ENCODE data around the gene NRG2. TPM values are rescaled to one million over a fixed set of nuclear protein-coding genes. Genes with fewer than 3 reads are reported as not detected.
A peak's percentile ranks its signal among the peaks of the same experiment; 100 is the strongest.

The NRG2 gene
- total RNA-seq, 3 donors from 2014 or later, result 0.16 to 0.30 (median 0.23) TPM

DNA sequence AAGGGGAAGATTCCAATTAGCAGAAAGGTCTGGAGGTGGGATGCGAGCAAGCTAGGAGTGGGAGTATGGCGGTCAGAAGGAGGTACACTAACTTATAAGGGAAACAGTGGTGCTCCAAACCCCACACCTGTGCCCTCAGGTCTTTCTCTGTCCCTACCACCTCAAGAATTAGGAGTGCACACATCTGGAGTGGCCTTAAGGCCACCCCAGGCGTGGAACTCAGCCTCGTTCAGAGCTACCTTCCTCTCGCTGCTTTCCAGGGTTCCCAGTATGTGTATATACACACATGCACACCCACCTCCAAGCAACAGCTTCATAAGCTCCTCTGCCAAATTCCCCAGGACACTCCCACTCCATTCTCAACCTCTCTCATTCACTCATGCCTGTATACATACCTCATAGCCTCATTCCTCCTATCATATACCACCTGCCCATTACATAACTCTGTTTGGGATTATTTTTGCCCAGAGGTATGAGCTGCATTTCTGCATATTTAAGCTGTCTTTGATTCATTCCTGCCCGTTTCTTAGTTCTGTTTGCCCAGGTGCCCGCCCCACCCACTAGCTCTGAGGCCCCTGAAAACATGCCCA, 128.8 kb downstream of the NRG2 start:
- no peak for ATAC-seq
- Mint-ChIP-seq H3K4me1 (ENCODE audit: low read depth) (no peaks in the 10 kb centered on the region), H3K4me3 (no peak overlapping the region)

DNA sequence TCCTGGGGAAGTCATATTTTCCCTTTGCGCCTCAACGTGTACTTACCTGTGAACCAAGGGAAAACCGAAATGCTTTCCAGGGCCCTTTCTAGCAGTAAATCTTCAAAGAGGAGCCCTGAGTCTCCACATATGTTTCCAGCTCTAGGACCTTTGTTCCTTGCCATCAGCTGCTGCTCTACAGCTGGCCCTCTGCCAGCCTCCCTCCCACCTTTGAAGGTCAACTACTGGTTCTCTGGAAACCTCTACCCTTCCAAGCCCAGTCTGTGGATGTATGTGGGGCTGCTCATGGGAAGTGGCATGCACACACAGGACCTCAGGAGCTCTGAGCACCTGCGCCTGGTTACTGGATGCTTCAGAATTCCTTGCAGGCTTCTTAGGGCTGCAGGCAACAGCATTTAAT, 130.3 kb downstream of the NRG2 start:
- DNase-seq (no peak), ATAC-seq (no peak)
- Mint-ChIP-seq H3K4me1 (ENCODE audit: low read depth) (no peaks in the 10 kb centered on the region), H3K27me3 (ENCODE audit: low read depth) (peaks cover 22% of the 10 kb centered on the region), H3K4me3 (no peak overlapping the region), H3K9me3 (no peaks in the 10 kb centered on the region), H3K36me3 (ENCODE audit: insufficient read depth) (no peaks in the 10 kb centered on the region)

More for the DNA sequence above, 128.8 kb downstream of the NRG2 start:
- Mint-ChIP-seq H3K27me3 (ENCODE audit: low read depth) (peaks cover 22% of the 10 kb centered on the region), H3K9me3 (no peaks in the 10 kb centered on the region), H3K36me3 (ENCODE audit: insufficient read depth) (no peaks in the 10 kb centered on the region)
- DNase-seq, result no peak

- DNase-seq, result no peak
- Mint-ChIP-seq H3K27me3 (ENCODE audit: low read depth) (peaks cover 20% of the 10 kb centered on the region), H3K9me3 (no peaks in the 10 kb centered on the region), H3K4me3 (no peak overlapping the region), H3K4me1 (ENCODE audit: low read depth) (no peaks in the 10 kb centered on the region), H3K36me3 (ENCODE audit: insufficient read depth) (no peaks in the 10 kb centered on the region)
- no peak for ATAC-seq
These were observed 130.9 kb downstream of the NRG2 start for GRCh38 chr5:139912158-139912557.

- DNase-seq (no peak), ATAC-seq (no peak)
- H3K4me3 Mint-ChIP-seq, result no peak overlapping the region
- H3K9me3 Mint-ChIP-seq, result no peaks in the 10 kb centered on the region
- no peaks in the 10 kb centered on the region for H3K36me3 Mint-ChIP-seq (ENCODE audit: insufficient read depth)
- H3K4me1 Mint-ChIP-seq (ENCODE audit: low read depth), result no peaks in the 10 kb centered on the region
- peaks cover 15% of the 10 kb centered on the region for H3K27me3 Mint-ChIP-seq (ENCODE audit: low read depth)
These were observed 131.5 kb downstream of the NRG2 start for GRCh38 chr5:139911425-139912120.

- Mint-ChIP-seq H3K4me1 (ENCODE audit: low read depth) (no peaks in the 10 kb centered on the region), H3K36me3 (ENCODE audit: insufficient read depth) (no peaks in the 10 kb centered on the region), H3K27me3 (ENCODE audit: low read depth) (peaks cover 12% of the 10 kb centered on the region), H3K4me3 (no peak overlapping the region), H3K9me3 (no peaks in the 10 kb centered on the region)
- ATAC-seq, result no peak
- DNase-seq, result no peak
These were observed 132.2 kb downstream of the NRG2 start for GRCh38 chr5:139910901-139911300.

- Mint-ChIP-seq H3K9me3 (no peaks in the 10 kb centered on the region), H3K4me1 (ENCODE audit: low read depth) (no peaks in the 10 kb centered on the region), H3K4me3 (no peak overlapping the region), H3K27me3 (ENCODE audit: low read depth) (peaks cover 7% of the 10 kb centered on the region), H3K36me3 (ENCODE audit: insufficient read depth) (no peaks in the 10 kb centered on the region)
- ATAC-seq (no peak), DNase-seq (no peak)
These were observed 133.1 kb downstream of the NRG2 start for GRCh38 chr5:139910036-139910435.

DNA sequence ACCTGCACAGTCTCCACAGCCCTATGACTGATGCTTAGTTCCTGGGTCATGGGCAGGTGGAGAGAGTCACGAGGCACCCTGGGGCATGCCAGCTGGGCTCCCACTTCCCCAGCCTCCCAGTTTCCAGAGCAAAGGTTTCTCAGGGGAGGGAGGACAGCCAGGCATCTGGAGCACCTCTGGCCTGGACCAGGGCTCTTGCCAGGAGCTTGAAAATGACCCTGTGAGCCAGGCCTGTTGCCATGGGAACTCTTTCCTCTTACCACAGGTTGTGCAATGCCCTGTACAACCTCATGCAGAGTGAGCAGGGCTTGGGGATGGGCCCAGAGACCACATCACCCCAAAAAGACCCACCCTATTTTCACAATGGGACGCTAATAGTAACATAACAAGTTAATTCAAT, 134.3 kb downstream of the NRG2 start:
- Mint-ChIP-seq H3K36me3 (ENCODE audit: insufficient read depth) (no peaks in the 10 kb centered on the region), H3K4me1 (ENCODE audit: low read depth) (no peaks in the 10 kb centered on the region), H3K27me3 (ENCODE audit: low read depth) (peaks cover 4% of the 10 kb centered on the region), H3K9me3 (no peaks in the 10 kb centered on the region), H3K4me3 (no peak overlapping the region)
- no peak for DNase-seq
- ATAC-seq, result no peak

- peaks cover 2% of the 10 kb centered on the region for H3K4me1 Mint-ChIP-seq (ENCODE audit: low read depth)
- H3K27me3 Mint-ChIP-seq (ENCODE audit: low read depth), result peaks cover 16% of the 10 kb centered on the region
- no peak for ATAC-seq
- no peaks in the 10 kb centered on the region for H3K9me3 Mint-ChIP-seq
- no peak overlapping the region for H3K4me3 Mint-ChIP-seq
- DNase-seq, result no peak
- H3K36me3 Mint-ChIP-seq (ENCODE audit: insufficient read depth), result no peaks in the 10 kb centered on the region
These were observed 136.4 kb downstream of the NRG2 start for GRCh38 chr5:139906661-139907060.

GRCh38 chr5:139904816-139905661, 138.1 kb downstream of the NRG2 start:
- DNase-seq, result no peak
- peak in 1 of 2 donors; percentile 12 for ATAC-seq
- Mint-ChIP-seq H3K27me3 (ENCODE audit: low read depth) (peaks cover 25% of the 10 kb centered on the region), H3K36me3 (ENCODE audit: insufficient read depth) (no peaks in the 10 kb centered on the region), H3K9me3 (no peaks in the 10 kb centered on the region), H3K4me1 (ENCODE audit: low read depth) (peaks cover 2% of the 10 kb centered on the region), H3K4me3 (no peak overlapping the region)

DNA sequence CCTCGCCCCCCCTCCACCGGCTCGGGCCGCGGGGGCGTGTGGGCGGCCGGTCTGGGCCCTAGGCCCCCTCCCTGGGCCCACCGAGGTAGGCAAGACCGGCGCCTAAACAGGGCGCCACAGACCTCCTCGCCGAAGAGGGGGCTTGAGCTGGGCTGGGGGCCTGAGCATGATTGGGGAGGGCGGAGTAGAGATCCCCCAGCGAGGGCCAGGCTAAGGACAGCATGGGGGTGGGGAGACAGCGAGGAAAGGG, 138.6 kb downstream of the NRG2 start:
- no peaks in the 10 kb centered on the region for H3K36me3 Mint-ChIP-seq (ENCODE audit: insufficient read depth)
- DNase-seq (no peak), ATAC-seq (peak in 1 of 2 donors; percentile 8)
- no peaks in the 10 kb centered on the region for H3K9me3 Mint-ChIP-seq
- H3K4me3 Mint-ChIP-seq, result no peak overlapping the region
- peaks cover 27% of the 10 kb centered on the region for H3K27me3 Mint-ChIP-seq (ENCODE audit: low read depth)
- H3K4me1 Mint-ChIP-seq (ENCODE audit: low read depth), result peaks cover 2% of the 10 kb centered on the region

- H3K27me3 Mint-ChIP-seq (ENCODE audit: low read depth), result peaks cover 27% of the 10 kb centered on the region
- DNase-seq (no peak), ATAC-seq (peak; percentile 77 to 78)
- H3K9me3 Mint-ChIP-seq, result no peaks in the 10 kb centered on the region
- H3K4me1 Mint-ChIP-seq (ENCODE audit: low read depth), result peaks cover 2% of the 10 kb centered on the region
- H3K4me3 Mint-ChIP-seq, result peak overlapping the region; percentile 46
- no peaks in the 10 kb centered on the region for H3K36me3 Mint-ChIP-seq (ENCODE audit: insufficient read depth)
These were observed 139.1 kb downstream of the NRG2 start for GRCh38 chr5:139903795-139904565.

DNA sequence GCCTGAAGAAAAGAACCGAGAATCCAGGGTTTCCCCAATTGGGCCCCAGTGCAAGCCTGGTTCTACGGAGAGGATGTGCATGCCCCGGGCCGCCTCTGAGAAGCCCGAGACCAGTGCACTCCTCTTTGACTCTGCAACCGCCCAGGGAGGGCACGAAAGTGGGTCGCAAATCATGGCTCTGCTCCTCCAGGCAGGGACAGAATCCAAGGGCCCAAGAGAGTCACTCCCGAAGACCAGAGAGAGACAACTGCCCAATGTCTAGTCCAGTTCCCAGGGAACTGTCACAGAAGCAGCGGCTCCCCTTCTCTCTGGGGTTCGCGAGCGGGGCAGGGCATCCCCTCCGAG, 139.7 kb downstream of the NRG2 start:
- no peak for DNase-seq
- H3K4me3 Mint-ChIP-seq, result peak overlapping the region; percentile 46
- peaks cover 2% of the 10 kb centered on the region for H3K4me1 Mint-ChIP-seq (ENCODE audit: low read depth)
- peak in 1 of 2 donors; percentile 15 for ATAC-seq
- H3K27me3 Mint-ChIP-seq (ENCODE audit: low read depth), result peaks cover 27% of the 10 kb centered on the region
- H3K9me3 Mint-ChIP-seq, result no peaks in the 10 kb centered on the region
- H3K36me3 Mint-ChIP-seq (ENCODE audit: insufficient read depth), result no peaks in the 10 kb centered on the region

DNA sequence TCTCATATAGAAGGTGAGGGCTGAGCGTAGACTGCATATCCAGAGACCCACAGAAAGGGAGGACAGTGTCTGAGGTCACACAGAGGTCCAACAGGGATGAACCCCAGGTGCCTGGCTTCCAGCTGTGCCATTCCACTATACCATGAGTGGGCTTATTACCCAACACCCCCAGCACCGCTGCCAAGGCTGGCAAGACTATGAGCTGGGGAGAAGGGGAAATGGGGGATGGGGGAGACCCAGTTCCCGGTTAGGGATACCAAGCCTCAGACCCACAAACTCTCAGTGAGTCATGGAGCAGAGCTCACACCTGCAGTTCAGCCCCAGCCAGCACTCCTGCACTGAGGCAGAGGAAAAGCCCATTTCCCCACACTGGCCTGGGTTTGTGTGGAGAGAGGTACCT, 141.1 kb downstream of the NRG2 start:
- H3K27me3 Mint-ChIP-seq (ENCODE audit: low read depth), result peaks cover 27% of the 10 kb centered on the region
- peaks cover 2% of the 10 kb centered on the region for H3K4me1 Mint-ChIP-seq (ENCODE audit: low read depth)
- H3K4me3 Mint-ChIP-seq, result no peak overlapping the region
- no peaks in the 10 kb centered on the region for H3K36me3 Mint-ChIP-seq (ENCODE audit: insufficient read depth)
- no peaks in the 10 kb centered on the region for H3K9me3 Mint-ChIP-seq
- ATAC-seq, result no peak
- DNase-seq, result no peak

GRCh38 chr5:139901251-139901575, 141.9 kb downstream of the NRG2 start:
- H3K9me3 Mint-ChIP-seq, result no peaks in the 10 kb centered on the region

More at GRCh38 chr5:139901251-139901575, 141.9 kb downstream of the NRG2 start:
- Mint-ChIP-seq H3K27me3 (ENCODE audit: low read depth) (peaks cover 27% of the 10 kb centered on the region), H3K4me1 (ENCODE audit: low read depth) (peaks cover 2% of the 10 kb centered on the region), H3K36me3 (ENCODE audit: insufficient read depth) (no peaks in the 10 kb centered on the region), H3K4me3 (no peak overlapping the region)
- ATAC-seq (no peak), DNase-seq (no peak)

All from activated T-cell treated with anti-CD3 and anti-CD28 coated beads, Interleukin-2, amount 50 U/mL, for 4 hours (primary cell).